CD14-positive monocyte (primary cell): ENCODE data around the gene OPRM1. TPM values are rescaled to one million over a fixed set of nuclear protein-coding genes. Genes with fewer than 3 reads are reported as not detected.

Source experiments
- DNase-seq, 3 donors: peaks; one replicate each; pipeline ENCODE4 v3.0.0-alpha.2; 2011 to 2022
- H2AFZ ChIP-seq: 2 replicates; pipeline ENCODE4 v1.6.0; 2012; ENCODE audit warnings: mild to moderate bottlenecking, low read depth, low read length, inconsistent platforms; ENCODE audit not compliant: insufficient read depth, poor library complexity, severe bottlenecking
- H3K27ac ChIP-seq, 2 donors: 1 replicate in 1 of 2; 2 replicates in 1 of 2; pipeline ENCODE4 v1.5.1; 2012 to 2013; ENCODE audit warnings: low read length in 2 of 2, control low read depth in 1 of 2, inconsistent platforms in 1 of 2, low read depth in 1 of 2, mild to moderate bottlenecking in 1 of 2
- H3K27me3 ChIP-seq, 2 donors: one replicate each; pipeline versions ENCODE4 v1.6.0 to v1.6.1; 2011 to 2013; ENCODE audit warnings: low read length in 2 of 2; ENCODE audit not compliant: control insufficient read depth in 2 of 2, insufficient read depth in 2 of 2
- H3K36me3 ChIP-seq, 2 donors: replicated peaks in 1 of 2; 1 replicate in 1 of 2; 2 replicates in 1 of 2; pipeline versions ENCODE4 v1.5.1 to v1.6.1; 2012 to 2013; ENCODE audit warnings: low read length in 2 of 2, control low read depth in 1 of 2, inconsistent platforms in 1 of 2, mild to moderate bottlenecking in 1 of 2; ENCODE audit not compliant: insufficient read depth in 2 of 2, control insufficient read depth in 1 of 2
- H3K4me1 ChIP-seq, 2 donors: 1 replicate in 1 of 2; 2 replicates in 1 of 2; pipeline versions ENCODE4 v1.5.1 to v1.6.1; 2012 to 2013; ENCODE audit warnings: low read length in 2 of 2, control low read depth in 1 of 2, inconsistent platforms in 1 of 2, mild to moderate bottlenecking in 1 of 2, moderate library complexity in 1 of 2; ENCODE audit not compliant: insufficient read depth in 2 of 2, control insufficient read depth in 1 of 2
- H3K4me2 ChIP-seq: replicated peaks from 2 replicates; pipeline ENCODE3; 2012; ENCODE audit warnings: low read length, moderate library complexity, mild to moderate bottlenecking; ENCODE audit not compliant: poor library complexity, severe bottlenecking; ENCODE audit errors: extremely low read depth
- H3K4me3 ChIP-seq, 3 experiments: fragments of 200-600 bp in 1 of 3; sonication (generic) in 1 of 3; replicated peaks in 1 of 3; 1 replicate in 2 of 3; 2 replicates in 1 of 3; pipeline ENCODE4 v1.5.1; 2011 to 2013; ENCODE audit warnings: low read length in 3 of 3, mild to moderate bottlenecking in 3 of 3, control low read depth in 2 of 3, low read depth in 2 of 3, inconsistent platforms in 1 of 3, moderate library complexity in 1 of 3
- H3K79me2 ChIP-seq: 2 replicates; pipeline ENCODE4 v1.6.0; 2012; ENCODE audit warnings: mild to moderate bottlenecking, control low read depth, inconsistent platforms, low read length, moderate library complexity; ENCODE audit not compliant: insufficient read depth
- H3K9ac ChIP-seq: 2 replicates; pipeline ENCODE4 v1.6.0; 2017; ENCODE audit warnings: low read length, mild to moderate bottlenecking; ENCODE audit not compliant: insufficient read depth, poor library complexity, severe bottlenecking
- H3K9me3 ChIP-seq, 2 donors: replicated peaks in 1 of 2; 1 replicate in 1 of 2; 2 replicates in 1 of 2; pipeline versions ENCODE4 v1.5.1 to v1.6.1; 2012 to 2013; ENCODE audit warnings: low read length in 2 of 2, control low read depth in 1 of 2; ENCODE audit not compliant: control insufficient read depth in 1 of 2, insufficient read depth in 1 of 2
- H4K20me1 ChIP-seq: 2 replicates; pipeline ENCODE4 v1.6.0; 2012; ENCODE audit warnings: mild to moderate bottlenecking, low read length, control low read depth, moderate library complexity; ENCODE audit not compliant: insufficient read depth
- H3K27ac Mint-ChIP-seq, 7 donors: one replicate each; pipeline ENCODE4 v1.8.0; 2020; ENCODE audit warnings: mild to moderate bottlenecking in 7 of 7, mixed read lengths in 7 of 7, moderate library complexity in 6 of 7, inconsistent platforms in 2 of 7
- H3K27me3 Mint-ChIP-seq, 3 donors: one replicate each; pipeline ENCODE4 v1.8.0; 2021 to 2022; ENCODE audit warnings: low read depth in 3 of 3, mild to moderate bottlenecking in 3 of 3, mixed read lengths in 3 of 3, moderate library complexity in 3 of 3, inconsistent platforms in 1 of 3
- H3K36me3 Mint-ChIP-seq, 2 donors: one replicate each; pipeline ENCODE4 v1.8.0; 2020; ENCODE audit warnings: mixed read lengths in 2 of 2, inconsistent platforms in 1 of 2, mild to moderate bottlenecking in 1 of 2
- H3K4me1 Mint-ChIP-seq: one replicate; pipeline ENCODE4 v1.8.0; 2020; ENCODE audit warnings: mild to moderate bottlenecking, mixed read lengths
- H3K4me3 Mint-ChIP-seq, 2 donors: one replicate each; pipeline ENCODE4 v1.8.0; 2020; ENCODE audit warnings: mild to moderate bottlenecking in 2 of 2, mixed read lengths in 2 of 2, moderate library complexity in 1 of 2
- H3K9me3 Mint-ChIP-seq, 7 donors: one replicate each; pipeline ENCODE4 v1.8.0; 2020 to 2022; ENCODE audit warnings: mixed read lengths in 7 of 7, mild to moderate bottlenecking in 6 of 7, moderate library complexity in 6 of 7, inconsistent platforms in 2 of 7
- WGBS: methylation state at CpG from one replicate; pipeline ENCODE4 v1.1.5; 2013; ENCODE audit warnings: missing lambda C conversion rate; ENCODE audit not compliant: insufficient coverage; 5-methylcytosine and 5-hydroxymethylcytosine counted together
- intact Hi-C, 2 donors: fragments of 100-400 bp; cut with micrococcal nuclease; formaldehyde crosslinking; loops; one replicate each; pipeline versions ENCODE4 v1.15.0 to v1.15.1; 2023
- polyA plus RNA-seq, 3 donors: library from polyadenylated mRNA; depleted of rRNA in 1 of 3; unstranded in 2 of 3; stranded (reverse) in 1 of 3; fragments of 300-500 nt in 2 of 3; fragments of >200 nt in 1 of 3; fragmentation: Illumina TruSeq in 2 of 3; gene quantifications; 1 replicate in 2 of 3; 2 replicates in 1 of 3; pipeline ENCODE4 v1.2.3, GENCODE V29; 2012 to 2021
- TF ChIP-seq, protein P1 (sequence below): fragments of 200-600 bp; IDR thresholded peaks from one replicate; pipeline ENCODE4 v1.8.0; 2022; ENCODE audit warnings: antibody characterized with exemption, mild to moderate bottlenecking

The OPRM1 gene
- polyA plus RNA-seq, 3 donors: not detected

GRCh38 chr6:154127657-154128056 lies 88.6 kb downstream of the OPRM1 start:
- no peak overlapping the region for H2AFZ ChIP-seq
- no peak overlapping the region for H3K4me2 ChIP-seq
- H3K36me3 Mint-ChIP-seq: no peaks in the 10 kb centered on the region
- H3K27ac Mint-ChIP-seq: no peak overlapping the region
- no peak for DNase-seq
- H4K20me1 ChIP-seq: no peaks in the 10 kb centered on the region
- intact Hi-C loops: no loop called here
- no peak overlapping the region for H3K27ac ChIP-seq
- peaks cover 0 to 10% (median 4%) of the 10 kb centered on the region in 7 donors for H3K9me3 Mint-ChIP-seq
- TF ChIP-seq, protein P1, sequence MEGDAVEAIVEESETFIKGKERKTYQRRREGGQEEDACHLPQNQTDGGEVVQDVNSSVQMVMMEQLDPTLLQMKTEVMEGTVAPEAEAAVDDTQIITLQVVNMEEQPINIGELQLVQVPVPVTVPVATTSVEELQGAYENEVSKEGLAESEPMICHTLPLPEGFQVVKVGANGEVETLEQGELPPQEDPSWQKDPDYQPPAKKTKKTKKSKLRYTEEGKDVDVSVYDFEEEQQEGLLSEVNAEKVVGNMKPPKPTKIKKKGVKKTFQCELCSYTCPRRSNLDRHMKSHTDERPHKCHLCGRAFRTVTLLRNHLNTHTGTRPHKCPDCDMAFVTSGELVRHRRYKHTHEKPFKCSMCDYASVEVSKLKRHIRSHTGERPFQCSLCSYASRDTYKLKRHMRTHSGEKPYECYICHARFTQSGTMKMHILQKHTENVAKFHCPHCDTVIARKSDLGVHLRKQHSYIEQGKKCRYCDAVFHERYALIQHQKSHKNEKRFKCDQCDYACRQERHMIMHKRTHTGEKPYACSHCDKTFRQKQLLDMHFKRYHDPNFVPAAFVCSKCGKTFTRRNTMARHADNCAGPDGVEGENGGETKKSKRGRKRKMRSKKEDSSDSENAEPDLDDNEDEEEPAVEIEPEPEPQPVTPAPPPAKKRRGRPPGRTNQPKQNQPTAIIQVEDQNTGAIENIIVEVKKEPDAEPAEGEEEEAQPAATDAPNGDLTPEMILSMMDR: no peak
- peaks cover 14 to 34% of the 10 kb centered on the region in 2 donors for H3K4me1 ChIP-seq
- no peaks in the 10 kb centered on the region for H3K36me3 ChIP-seq
- peaks cover 35% of the 10 kb centered on the region for H3K4me1 Mint-ChIP-seq
- H3K27me3 ChIP-seq: no peaks in the 10 kb centered on the region
- no peaks in the 10 kb centered on the region for H3K79me2 ChIP-seq
- no peak overlapping the region for H3K4me3 ChIP-seq
- no peaks in the 10 kb centered on the region for H3K27me3 Mint-ChIP-seq
- 67% methylated on average over 1 of the region's 2 CpGs for WGBS
- peaks cover 0 to 4% of the 10 kb centered on the region in 2 donors for H3K9me3 ChIP-seq
- no peak overlapping the region for H3K9ac ChIP-seq
- H3K4me3 Mint-ChIP-seq: no peak overlapping the region

- Histone ChIP-seq H2AFZ (no peak overlapping the region), H3K79me2 (no peaks in the 10 kb centered on the region), H3K27ac (no peak overlapping the region), H3K9ac (no peak overlapping the region), H3K36me3 (no peaks in the 10 kb centered on the region), H4K20me1 (no peaks in the 10 kb centered on the region), H3K9me3 (peaks cover 0 to 4% of the 10 kb centered on the region in 2 donors), H3K27me3 (no peaks in the 10 kb centered on the region), H3K4me3 (no peak overlapping the region), H3K4me2 (no peak overlapping the region), H3K4me1 (peaks cover 14% of the 10 kb centered on the region in 2 donors)
- Mint-ChIP-seq H3K27me3 (no peaks in the 10 kb centered on the region), H3K4me3 (no peak overlapping the region), H3K9me3 (peaks cover 0 to 7% (median 6%) of the 10 kb centered on the region in 7 donors), H3K36me3 (peaks cover 0 to 4% of the 10 kb centered on the region in 2 donors), H3K4me1 (peaks cover 15% of the 10 kb centered on the region), H3K27ac (no peak overlapping the region)
- TF ChIP-seq, protein P1: no peak
- DNase-seq: no peak
- WGBS: 95% methylated on average over 2 of the region's 8 CpGs
- intact Hi-C loops: loop anchor here (10.0 kb wide), 2 partner anchors 220 to 660 kb away; partner anchors contain the start of gene IPCEF1 (in 1 of the 2)
Observed at GRCh38 chr6:154134471-154135147, 95.6 kb downstream of the OPRM1 start.
